ENCODE data around the gene ELSPBP1. TPM values are rescaled to one million over a fixed set of nuclear protein-coding genes. Genes with fewer than 3 reads are reported as not detected.
"Not testable (repeated sequence)": the region's sequence is repeated elsewhere in the genome, so short reads cannot be mapped to it uniquely, and the experiment has no call there.

Gene ELSPBP1
- not detected for total RNA-seq

DNA sequence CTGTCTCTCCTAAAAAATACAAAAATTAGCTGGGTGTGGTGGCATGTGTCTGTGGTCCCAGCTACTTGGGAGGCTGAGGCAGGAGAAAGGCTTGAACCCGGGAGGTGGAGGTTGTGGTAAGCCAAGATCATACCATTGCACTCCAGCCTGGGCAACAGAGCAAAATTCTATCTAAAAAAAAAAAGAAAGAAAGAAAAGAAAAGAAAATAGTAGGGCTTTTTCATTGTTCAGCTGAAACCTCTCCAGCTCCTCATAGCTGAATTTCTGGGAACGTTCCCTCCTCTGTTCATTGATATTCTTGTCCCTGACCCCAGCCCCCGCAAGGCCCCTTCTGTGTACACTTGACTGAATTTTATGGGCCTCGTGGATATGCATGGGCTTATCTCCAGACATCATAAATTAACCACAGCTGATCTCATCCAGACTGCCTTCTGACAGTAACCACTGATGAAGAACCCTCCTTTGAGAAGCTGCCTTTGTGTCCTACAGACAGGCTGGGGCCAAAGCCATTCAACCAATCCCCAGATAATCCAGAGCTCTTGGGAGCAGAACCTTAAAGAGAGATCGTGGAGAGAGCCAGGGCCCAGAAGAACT, at the start of gene ELSPBP1:
Gene ELSPBP1 (plus strand): TSS at position 424 of the 594 bp plus-strand sequence. CDS start 14,036 bp downstream, outside the sequence.
- ATAC-seq (replicated peaks): no peak
- Mint-ChIP-seq H3K9me3 (no peaks in the 10 kb centered on the region), H3K36me3 (ENCODE audit: low read depth) (no peaks in the 10 kb centered on the region), H3K27me3 (peaks cover 26% of the 10 kb centered on the region), H3K4me3 (no peak within 1 kb of the TSS), H3K4me1 (no peaks in the 10 kb centered on the region), H3K27ac (no peak within 1 kb of the TSS)

DNA sequence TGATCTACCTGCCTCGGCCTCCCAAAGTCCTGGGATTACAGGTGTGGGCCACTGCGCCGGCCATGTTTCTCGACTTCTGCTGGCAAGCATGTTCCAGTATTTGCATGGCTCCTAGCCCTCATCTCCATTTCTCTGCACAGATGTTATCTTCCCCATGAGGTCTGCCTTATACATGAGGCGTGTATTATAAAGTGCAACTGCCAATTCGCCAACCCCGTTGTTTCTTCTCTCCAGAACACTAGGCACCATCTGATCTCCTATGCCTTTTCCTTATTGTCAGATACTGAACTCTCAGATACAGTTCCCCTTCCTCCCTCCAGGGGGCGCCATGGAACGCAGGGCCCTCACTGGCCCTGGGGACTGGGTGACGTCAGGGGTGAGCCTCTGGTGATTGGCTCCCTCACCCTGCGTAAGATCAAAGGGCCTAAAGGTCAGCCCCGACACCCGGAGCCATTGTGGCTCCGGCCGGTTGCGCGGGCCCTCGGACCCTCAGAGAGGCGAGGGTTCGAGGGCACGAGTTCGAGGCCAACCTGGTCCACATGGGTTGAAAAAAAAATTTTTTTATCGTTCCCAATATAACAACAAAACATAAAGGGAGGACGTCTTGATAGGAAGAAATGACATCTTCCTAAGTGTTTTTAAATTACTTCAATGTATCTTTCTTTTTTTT, 44.4 kb upstream of the ELSPBP1 start:
- not testable (repeated sequence) for H3K36me3 Mint-ChIP-seq (ENCODE audit: low read depth); H3K27me3 Mint-ChIP-seq; H3K27ac Mint-ChIP-seq; H3K4me3 Mint-ChIP-seq; H3K4me1 Mint-ChIP-seq; ATAC-seq (replicated peaks); H3K9me3 Mint-ChIP-seq

DNA sequence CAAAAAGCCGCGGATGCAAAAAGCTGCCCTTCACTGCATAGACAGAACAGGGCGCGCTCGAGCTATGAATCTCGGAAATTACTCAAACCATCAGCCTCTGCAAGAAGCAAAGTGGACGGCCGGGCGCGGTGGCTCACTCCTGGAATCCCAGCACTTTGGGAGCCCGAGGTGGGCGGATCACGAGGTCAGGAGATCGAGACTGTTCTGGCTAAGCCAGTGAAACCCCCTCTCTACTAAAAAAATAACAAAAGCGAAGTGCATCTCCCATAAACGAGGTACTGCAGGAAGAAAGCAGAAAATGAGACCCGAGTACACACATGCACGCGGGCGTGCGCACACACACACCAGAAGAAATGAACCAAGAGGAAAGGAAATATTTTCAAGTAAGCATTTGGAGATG, 42.3 kb upstream of the ELSPBP1 start:
- H3K36me3 Mint-ChIP-seq (ENCODE audit: low read depth); H3K4me1 Mint-ChIP-seq; H3K9me3 Mint-ChIP-seq; ATAC-seq (replicated peaks); H3K27ac Mint-ChIP-seq; H3K27me3 Mint-ChIP-seq; H3K4me3 Mint-ChIP-seq: not testable (repeated sequence)

DNA sequence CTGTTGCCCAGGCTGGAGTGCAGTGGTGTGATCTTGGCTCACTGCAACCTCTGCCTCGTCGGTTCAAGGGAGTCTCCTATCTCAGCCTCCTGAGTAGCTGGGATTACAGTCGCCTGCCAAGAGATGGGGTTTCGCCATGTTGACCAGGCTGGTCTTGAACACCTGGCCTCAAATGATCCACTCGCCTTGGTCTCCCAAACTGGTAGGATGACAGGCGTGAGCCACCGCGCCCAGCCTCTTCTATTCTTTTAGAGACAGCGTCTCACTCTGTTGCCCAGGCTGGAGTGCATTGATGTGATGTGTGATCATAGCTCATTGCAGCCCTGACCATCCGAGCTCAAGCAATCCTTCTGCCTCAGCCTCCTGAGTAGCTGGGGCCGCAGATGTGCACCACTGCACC, 38.5 kb upstream of the ELSPBP1 start:
- not testable (repeated sequence) for ATAC-seq (replicated peaks); H3K9me3 Mint-ChIP-seq; H3K36me3 Mint-ChIP-seq (ENCODE audit: low read depth); H3K4me3 Mint-ChIP-seq; H3K4me1 Mint-ChIP-seq; H3K27me3 Mint-ChIP-seq; H3K27ac Mint-ChIP-seq

DNA sequence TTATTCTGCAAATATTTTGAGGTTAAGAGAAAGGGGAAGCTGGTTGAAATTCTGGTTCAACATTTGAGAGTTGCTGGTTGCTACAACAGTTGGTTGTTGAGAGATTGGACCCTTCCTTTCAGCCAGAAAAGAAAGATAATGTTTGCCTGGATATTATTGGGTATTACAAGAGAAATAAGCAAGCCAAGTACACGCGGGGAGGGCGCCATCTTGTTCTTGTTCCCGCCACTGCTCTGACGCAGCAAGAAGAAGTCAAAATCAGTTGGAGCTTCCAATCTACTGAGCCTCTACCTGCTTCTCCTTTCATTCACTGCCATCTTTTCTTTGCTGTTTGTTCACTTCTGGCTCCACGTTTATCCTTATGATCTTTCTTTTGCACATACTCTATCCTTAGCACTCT, 20.9 kb upstream of the ELSPBP1 start:
- no peaks in the 10 kb centered on the region for H3K36me3 Mint-ChIP-seq (ENCODE audit: low read depth)
- no peak overlapping the region for H3K27ac Mint-ChIP-seq
- no peaks in the 10 kb centered on the region for H3K9me3 Mint-ChIP-seq
- H3K4me3 Mint-ChIP-seq: no peak overlapping the region
- H3K27me3 Mint-ChIP-seq: peaks cover 47% of the 10 kb centered on the region
- ATAC-seq (replicated peaks): no peak
- no peaks in the 10 kb centered on the region for H3K4me1 Mint-ChIP-seq

DNA sequence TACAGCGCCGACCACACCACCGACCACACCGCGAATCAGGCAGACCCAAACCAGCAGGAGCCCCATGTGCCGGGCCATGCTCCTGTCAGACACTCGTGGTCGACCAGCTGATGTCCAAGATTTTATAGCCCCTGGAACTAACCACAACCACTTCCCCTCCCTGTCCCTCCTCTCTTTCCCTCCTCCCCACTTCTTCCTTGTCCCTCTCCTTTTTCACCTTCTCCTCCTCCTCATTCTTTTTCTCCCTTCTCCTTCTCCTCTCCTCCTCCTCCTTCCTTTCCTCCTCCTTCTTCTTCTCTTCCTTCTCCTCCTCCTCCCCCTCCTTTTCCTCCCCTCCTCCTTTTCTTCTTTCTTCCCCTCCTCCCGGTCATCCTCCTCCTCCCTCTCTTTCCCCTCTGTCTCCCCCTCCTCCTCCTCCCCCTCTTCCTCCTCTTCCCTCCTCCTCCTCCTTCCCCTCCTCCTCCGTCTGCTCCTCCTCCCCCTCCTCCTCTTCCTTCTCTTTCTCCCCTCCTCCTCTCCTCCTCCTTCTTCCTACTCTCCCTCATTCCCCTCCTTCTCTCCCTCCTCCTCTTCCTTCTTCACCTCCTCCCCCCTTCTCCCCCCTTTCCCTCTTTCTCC, 3.1 kb upstream of the ELSPBP1 start:
- ATAC-seq (replicated peaks): no peak
- H3K9me3 Mint-ChIP-seq: no peaks in the 10 kb centered on the region
- H3K4me3 Mint-ChIP-seq: no peak overlapping the region
- no peaks in the 10 kb centered on the region for H3K36me3 Mint-ChIP-seq (ENCODE audit: low read depth)
- no peaks in the 10 kb centered on the region for H3K4me1 Mint-ChIP-seq
- no peak overlapping the region for H3K27ac Mint-ChIP-seq
- peaks cover 32% of the 10 kb centered on the region for H3K27me3 Mint-ChIP-seq

DNA sequence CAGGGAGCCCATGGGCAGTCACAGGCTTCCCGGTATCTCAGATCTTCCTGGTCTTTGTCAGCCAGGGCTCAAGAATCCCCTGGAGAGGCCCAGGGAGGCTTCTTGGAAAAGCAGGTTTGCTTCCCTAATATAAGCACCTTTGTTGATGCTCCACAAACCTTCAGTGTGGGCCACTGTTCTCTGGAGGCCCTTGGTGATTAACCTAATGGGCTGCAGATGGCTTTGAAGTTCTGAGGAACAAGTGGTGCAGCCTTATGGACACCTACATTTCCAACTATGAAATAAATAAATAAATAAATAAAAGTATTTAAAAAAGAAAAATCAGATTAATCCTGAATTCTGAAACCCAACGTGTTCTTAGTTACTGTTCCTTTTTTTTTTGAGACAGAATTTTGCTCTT, 2.4 kb upstream of the ELSPBP1 start, which contains the start of gene BSPH1:
Gene BSPH1 (minus strand): TSS at position 101 of the 400 bp plus-strand sequence. CDS start 89 bp downstream, at position 12.
- Mint-ChIP-seq H3K4me3 (no peak within 1 kb of the TSS), H3K27me3 (peaks cover 32% of the 10 kb centered on the region), H3K9me3 (no peaks in the 10 kb centered on the region), H3K27ac (no peak within 1 kb of the TSS), H3K36me3 (ENCODE audit: low read depth) (no peaks in the 10 kb centered on the region), H3K4me1 (no peaks in the 10 kb centered on the region)
- no peak for ATAC-seq (replicated peaks)

DNA sequence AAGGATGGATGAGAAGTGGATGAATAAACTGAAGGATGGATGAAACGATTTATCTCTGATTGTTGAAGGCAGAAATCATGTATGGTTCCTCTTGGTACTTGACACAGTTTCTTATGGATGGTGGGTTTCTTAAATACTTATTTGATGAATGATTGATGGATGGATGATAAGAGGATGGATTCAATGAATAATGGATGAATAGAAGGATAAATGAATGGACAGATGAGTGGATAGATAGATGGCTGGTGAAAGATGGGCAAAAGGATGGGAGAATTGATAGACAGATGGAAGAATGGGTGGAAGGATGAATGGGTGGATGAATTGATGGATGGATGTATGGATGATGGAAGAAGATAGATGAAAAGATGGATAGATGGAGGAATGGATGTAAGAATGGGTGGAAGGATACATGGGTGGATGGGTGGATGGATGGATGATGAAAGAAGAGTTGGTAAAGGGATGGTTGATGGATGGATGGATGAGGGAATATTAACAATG, 1.8 kb downstream of the ELSPBP1 start:
- Mint-ChIP-seq H3K27ac (no peak overlapping the region), H3K4me1 (no peaks in the 10 kb centered on the region), H3K27me3 (peaks cover 17% of the 10 kb centered on the region), H3K9me3 (no peaks in the 10 kb centered on the region), H3K36me3 (ENCODE audit: low read depth) (no peaks in the 10 kb centered on the region), H3K4me3 (no peak overlapping the region)
- ATAC-seq (replicated peaks): no peak

DNA sequence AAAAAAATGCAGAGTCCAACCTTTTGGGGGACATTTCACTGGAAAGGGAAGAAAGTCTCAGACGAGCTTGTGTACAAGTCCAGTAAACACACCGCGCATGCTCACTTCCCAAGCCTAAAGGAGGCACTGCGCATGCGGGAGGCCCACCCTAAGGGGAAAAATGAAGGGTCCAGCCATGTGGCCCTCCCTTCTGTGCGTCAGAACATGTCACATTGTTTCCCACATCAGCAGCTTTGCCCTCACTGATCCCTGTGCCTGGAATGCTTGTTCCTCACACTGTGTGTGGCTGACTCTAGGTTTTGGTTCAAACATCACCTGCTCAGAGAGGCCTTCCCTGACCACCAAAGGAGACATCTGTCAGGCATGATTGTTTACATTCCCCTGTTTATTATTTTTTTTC, 4.4 kb downstream of the ELSPBP1 start:
- ATAC-seq (replicated peaks): no peak
- Mint-ChIP-seq H3K27me3 (peaks cover 16% of the 10 kb centered on the region), H3K9me3 (no peaks in the 10 kb centered on the region), H3K36me3 (ENCODE audit: low read depth) (no peaks in the 10 kb centered on the region), H3K4me1 (no peaks in the 10 kb centered on the region), H3K27ac (no peak overlapping the region), H3K4me3 (no peak overlapping the region)

DNA sequence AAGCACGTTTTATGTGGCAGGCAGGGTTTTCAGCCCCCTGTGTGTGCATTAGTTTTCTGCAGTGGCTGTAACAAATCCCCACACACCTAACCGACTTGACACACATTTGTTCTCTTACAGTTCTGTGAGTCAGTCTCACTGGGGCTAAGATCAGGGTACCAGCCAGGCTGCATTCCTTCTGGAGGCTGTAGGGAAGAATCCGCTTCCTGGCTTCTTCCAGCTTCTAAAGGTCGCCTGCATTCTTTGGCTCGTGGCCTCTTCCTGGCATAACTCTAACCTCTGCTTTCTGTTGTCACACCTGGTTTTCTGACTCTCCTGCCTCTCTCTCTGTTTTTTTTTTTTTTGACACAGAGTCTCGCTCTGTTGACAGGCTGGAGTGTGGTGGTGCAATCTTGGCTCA, 6.4 kb downstream of the ELSPBP1 start:
- Mint-ChIP-seq H3K27me3 (peaks cover 20% of the 10 kb centered on the region), H3K4me1 (no peaks in the 10 kb centered on the region), H3K9me3 (no peaks in the 10 kb centered on the region), H3K27ac (no peak overlapping the region), H3K4me3 (no peak overlapping the region), H3K36me3 (ENCODE audit: low read depth) (no peaks in the 10 kb centered on the region)
- no peak for ATAC-seq (replicated peaks)

DNA sequence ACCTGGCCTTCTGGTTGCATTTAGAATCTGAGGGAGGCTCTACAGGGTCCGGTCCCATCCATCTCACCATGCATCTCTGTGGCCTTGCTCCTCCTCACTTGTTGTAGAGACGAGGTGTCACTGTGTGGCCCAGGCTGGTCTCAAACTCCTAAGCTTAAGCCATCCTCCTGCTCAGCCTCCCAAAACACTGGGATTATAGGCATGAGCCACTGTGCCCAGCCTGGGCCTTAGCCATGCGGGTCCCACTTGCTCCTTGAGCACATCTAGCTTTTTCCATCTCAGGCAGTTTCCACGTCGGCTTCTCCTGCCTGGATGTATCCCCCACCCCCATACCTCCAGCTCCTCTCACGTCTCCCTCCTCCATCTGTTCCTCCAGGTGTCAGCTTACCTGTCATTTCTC, 9.8 kb downstream of the ELSPBP1 start:
- Mint-ChIP-seq H3K36me3 (ENCODE audit: low read depth) (no peaks in the 10 kb centered on the region), H3K27ac (no peak overlapping the region), H3K27me3 (peaks cover 18% of the 10 kb centered on the region), H3K4me3 (no peak overlapping the region), H3K4me1 (no peaks in the 10 kb centered on the region), H3K9me3 (peaks cover 4% of the 10 kb centered on the region)
- no peak for ATAC-seq (replicated peaks)

DNA sequence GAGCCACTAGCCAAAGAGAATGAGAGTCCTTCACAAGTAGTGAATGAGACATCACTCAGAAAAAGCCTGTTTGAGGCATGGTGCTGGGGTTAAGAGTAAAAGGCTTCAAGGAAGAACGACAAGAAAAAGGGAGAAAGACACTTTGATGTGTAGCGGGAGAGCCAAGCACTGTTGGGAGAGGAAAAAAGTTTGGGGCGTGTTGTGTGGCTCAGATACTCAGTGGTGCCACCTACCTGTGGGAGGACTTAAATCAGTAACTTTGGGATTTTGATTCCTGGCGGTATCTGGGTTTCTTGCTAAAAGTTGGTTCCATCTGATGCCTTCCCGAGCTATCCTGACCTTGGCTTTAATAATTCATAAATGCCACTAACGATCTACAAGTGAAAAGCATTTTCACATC, 12.3 kb downstream of the ELSPBP1 start:
- no peak for ATAC-seq (replicated peaks)
- Mint-ChIP-seq H3K9me3 (peaks cover 4% of the 10 kb centered on the region), H3K4me3 (no peak overlapping the region), H3K27me3 (peaks cover 18% of the 10 kb centered on the region), H3K27ac (no peak overlapping the region), H3K4me1 (no peaks in the 10 kb centered on the region), H3K36me3 (ENCODE audit: low read depth) (no peaks in the 10 kb centered on the region)

DNA sequence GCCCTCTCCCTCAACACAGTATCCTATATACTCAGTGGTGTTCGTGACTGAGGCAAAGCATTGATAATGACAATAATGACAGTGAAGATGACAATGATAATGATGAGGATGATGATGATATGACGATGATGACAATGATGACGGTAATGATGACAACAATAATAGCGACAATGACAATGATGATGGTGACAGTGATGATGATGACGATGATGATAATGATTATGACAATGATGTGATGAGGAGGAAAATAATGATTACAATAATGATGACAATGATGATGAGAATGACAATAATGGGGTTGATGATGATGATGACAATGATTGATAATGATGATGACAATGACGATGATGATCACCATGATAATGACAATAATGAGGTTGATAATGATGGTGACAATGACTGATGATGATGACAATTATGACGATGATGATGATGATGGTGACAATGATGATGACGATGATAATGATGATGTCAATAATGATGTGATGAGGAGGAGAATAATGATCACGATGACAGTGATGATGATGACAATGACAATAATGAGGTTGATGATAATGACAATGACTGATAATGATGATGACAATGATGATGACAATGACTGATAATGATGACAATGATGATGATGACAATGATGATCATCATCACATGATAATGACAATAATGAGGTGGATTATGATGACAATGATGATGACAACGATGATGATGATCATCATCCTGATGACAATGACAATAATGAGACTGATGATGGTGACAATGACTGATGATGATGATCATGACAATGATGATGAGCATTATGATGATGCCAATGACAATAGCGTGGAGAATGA, 16.7 kb downstream of the ELSPBP1 start:
- ATAC-seq (replicated peaks): no peak
- no peak overlapping the region for H3K27ac Mint-ChIP-seq
- H3K4me1 Mint-ChIP-seq: no peaks in the 10 kb centered on the region
- H3K4me3 Mint-ChIP-seq: no peak overlapping the region
- peaks cover 4% of the 10 kb centered on the region for H3K9me3 Mint-ChIP-seq
- peaks cover 8% of the 10 kb centered on the region for H3K27me3 Mint-ChIP-seq
- no peaks in the 10 kb centered on the region for H3K36me3 Mint-ChIP-seq (ENCODE audit: low read depth)

DNA sequence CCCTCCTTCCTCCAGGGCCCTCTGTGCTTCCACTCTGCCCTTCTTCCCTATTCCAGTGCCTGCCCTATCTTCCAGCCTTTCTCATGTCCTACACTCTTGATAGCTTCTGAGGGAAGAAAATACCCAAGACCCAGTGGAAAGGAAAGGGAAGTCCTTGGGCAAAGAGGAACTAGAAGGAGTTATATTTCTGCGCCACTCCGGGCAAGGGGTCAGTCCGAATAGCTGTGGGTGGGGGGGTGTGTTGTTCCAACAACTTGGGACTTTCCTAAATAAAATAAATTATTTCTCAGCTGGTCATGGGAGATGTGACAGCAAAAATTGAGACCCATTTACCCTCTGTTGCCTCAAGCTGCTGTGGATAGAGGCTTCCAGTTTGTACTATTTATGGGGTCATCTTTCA, 26.3 kb downstream of the ELSPBP1 start:
- H3K36me3 Mint-ChIP-seq (ENCODE audit: low read depth): no peaks in the 10 kb centered on the region
- no peaks in the 10 kb centered on the region for H3K9me3 Mint-ChIP-seq
- ATAC-seq (replicated peaks): no peak
- H3K27me3 Mint-ChIP-seq: peaks cover 34% of the 10 kb centered on the region
- H3K27ac Mint-ChIP-seq: no peak overlapping the region
- no peaks in the 10 kb centered on the region for H3K4me1 Mint-ChIP-seq
- H3K4me3 Mint-ChIP-seq: no peak overlapping the region
